ENCODE measurements around the gene P3H3.

Gene P3H3, protein sequence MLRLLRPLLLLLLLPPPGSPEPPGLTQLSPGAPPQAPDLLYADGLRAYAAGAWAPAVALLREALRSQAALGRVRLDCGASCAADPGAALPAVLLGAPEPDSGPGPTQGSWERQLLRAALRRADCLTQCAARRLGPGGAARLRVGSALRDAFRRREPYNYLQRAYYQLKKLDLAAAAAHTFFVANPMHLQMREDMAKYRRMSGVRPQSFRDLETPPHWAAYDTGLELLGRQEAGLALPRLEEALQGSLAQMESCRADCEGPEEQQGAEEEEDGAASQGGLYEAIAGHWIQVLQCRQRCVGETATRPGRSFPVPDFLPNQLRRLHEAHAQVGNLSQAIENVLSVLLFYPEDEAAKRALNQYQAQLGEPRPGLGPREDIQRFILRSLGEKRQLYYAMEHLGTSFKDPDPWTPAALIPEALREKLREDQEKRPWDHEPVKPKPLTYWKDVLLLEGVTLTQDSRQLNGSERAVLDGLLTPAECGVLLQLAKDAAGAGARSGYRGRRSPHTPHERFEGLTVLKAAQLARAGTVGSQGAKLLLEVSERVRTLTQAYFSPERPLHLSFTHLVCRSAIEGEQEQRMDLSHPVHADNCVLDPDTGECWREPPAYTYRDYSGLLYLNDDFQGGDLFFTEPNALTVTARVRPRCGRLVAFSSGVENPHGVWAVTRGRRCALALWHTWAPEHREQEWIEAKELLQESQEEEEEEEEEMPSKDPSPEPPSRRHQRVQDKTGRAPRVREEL

DNA sequence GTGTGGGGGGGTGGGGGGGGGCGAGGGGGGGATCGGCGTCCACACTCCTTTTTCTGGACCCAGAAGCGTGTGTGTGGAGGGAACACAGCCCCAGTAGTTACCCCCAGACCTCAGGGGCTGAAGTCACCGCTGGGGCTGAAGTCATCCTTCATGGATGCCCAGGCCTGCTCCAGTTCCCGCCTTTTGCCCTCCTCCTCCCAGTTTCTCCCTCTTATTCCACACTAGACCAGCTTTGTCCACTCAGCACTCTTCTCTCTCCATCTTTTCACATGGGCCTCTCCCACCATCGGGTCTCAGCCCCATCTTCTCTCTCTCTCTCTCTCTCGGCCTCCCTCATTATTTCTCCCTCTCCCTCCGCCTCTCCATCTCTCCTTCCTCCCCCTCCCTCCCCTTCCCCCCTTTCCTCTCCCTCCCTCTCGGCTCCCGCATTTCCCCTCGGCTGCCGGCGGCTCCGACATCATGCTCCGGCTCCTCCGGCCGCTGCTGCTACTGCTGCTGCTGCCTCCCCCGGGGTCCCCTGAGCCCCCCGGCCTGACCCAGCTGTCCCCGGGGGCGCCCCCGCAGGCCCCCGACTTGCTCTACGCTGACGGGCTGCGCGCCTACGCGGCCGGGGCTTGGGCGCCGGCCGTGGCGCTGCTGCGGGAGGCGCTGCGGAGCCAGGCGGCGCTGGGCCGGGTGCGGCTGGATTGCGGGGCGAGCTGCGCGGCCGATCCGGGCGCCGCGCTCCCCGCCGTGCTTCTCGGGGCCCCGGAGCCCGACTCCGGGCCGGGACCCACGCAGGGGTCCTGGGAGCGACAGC, at the start of gene P3H3:
Gene P3H3, plus strand, starts transcription at position 426 of the 799 bp plus-strand sequence. Its CDS starts 34 bp downstream, at position 460.
- no peak for DNase-seq (ENCODE audit: low spot score)

DNA sequence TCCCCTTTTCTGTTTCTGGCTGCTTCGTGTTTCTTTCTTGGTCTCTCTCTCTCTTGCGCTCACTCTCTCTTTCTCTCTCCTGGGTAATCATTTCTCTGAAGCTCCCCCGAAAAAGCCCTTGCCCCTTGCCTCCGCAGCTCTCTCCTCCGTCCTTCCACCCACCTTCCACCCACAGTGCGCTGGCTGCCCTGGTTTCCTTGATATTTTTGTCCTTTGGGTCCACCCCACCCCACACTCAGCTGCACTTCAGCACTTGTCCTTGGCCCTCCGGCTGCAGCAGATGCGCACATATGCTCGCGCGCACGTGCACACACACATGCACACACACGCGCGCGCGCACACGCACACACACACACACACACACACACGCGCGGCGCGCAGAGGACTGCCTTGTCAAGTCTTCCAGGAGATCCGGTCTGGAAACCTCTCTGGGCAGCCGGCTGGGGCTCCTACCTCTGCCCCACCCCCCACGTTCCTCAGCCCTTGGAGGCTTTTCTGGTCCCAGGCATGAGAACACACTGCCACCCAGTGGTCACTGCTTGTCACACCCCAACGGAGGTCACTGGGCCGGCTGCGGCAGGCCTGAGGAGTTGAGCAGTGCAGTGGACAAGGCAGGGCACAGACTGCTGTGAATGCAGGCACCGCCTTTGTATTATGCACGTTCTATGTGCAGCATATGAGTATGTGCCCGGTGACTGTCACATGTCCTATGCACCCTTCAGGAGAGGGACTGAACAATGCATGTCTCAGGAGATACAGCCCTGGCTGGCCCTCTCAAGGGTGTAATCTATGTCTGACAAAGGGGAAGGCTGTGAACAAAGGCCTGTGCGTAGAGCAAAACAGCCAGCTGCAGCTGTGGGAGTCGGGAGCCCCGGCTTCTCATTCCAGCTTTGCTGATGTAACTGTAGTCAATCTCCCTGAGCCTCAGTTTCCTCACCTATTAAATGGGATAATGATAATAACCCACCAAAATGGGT, 49.3 kb upstream of the P3H3 start:
- peak; percentile 89 for DNase-seq (ENCODE audit: low spot score)

DNA sequence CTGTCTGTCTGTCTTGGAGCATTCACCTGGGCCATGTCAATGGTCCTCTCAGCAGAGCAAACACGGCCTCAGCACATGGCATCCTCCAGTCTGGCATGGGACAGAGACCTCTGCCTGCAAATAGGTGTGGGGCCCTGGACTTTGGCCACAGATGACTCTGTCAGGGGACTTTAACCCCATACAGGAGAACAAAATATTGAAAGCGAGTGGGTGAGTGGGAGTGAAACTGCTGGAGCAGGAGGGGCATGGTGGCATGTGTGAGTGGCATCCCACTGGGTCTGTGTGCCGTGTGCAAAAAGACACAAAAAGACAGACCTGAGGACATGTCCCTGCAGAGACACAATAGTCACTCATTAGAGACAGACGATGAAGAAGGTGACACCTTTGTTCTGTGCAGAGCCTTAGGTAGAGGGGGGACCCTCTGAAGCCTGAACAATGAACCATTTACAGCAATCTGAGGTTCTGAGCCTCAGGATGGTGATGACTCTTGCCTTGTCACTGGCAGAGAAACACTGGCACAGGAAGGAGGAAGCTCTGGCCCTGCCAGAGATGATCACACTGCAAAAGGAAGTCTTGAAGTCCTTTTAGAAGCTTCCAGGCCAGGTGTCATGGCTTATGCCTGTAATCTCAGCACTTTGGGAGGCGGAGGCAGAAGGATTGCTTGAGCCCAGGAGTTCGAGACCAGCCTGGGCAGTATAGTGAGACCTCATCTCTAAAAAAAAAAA, 48.3 kb upstream of the P3H3 start:
- DNase-seq (ENCODE audit: low spot score) = no peak

DNA sequence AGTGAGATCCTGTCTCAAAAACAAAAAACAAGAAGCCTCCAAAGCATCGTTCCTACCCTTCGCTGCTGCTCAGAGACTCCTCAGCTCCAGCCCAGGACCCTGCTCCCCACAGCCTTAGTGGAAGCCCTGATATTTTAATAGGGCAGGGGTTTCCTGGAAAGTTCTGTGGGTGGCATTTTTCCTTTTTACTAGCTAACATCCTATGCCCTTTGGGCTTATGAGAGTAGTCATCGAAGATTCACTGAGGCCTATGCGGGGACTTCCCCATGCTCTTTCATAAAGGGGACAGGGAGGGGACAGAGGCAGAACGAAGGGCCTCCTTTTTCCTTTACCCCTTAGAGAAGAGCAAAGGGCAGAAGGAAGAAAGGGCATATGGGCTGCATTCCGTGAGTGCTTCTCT, 47.6 kb upstream of the P3H3 start:
- DNase-seq (ENCODE audit: low spot score) = no peak

DNA sequence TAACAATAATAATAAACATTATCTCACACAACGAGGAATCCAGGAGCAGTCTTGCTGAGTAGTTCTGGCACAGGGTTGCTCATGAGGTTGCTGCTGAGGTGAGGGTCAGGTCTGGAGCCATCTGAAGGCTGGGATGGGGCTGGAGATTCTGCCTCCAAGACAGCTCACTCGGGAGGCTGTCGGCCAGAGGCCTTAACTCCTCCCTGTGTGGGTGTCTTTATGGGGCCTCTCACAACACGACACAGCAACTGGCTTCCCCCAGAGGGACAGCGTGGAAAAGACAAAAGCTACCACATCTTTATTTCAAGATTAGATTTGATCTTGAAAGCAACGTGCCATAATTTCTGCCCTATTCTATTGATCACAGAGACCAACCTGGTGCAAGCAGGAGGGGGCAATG, 46.1 kb upstream of the P3H3 start:
- DNase-seq (ENCODE audit: low spot score) = no peak

DNA sequence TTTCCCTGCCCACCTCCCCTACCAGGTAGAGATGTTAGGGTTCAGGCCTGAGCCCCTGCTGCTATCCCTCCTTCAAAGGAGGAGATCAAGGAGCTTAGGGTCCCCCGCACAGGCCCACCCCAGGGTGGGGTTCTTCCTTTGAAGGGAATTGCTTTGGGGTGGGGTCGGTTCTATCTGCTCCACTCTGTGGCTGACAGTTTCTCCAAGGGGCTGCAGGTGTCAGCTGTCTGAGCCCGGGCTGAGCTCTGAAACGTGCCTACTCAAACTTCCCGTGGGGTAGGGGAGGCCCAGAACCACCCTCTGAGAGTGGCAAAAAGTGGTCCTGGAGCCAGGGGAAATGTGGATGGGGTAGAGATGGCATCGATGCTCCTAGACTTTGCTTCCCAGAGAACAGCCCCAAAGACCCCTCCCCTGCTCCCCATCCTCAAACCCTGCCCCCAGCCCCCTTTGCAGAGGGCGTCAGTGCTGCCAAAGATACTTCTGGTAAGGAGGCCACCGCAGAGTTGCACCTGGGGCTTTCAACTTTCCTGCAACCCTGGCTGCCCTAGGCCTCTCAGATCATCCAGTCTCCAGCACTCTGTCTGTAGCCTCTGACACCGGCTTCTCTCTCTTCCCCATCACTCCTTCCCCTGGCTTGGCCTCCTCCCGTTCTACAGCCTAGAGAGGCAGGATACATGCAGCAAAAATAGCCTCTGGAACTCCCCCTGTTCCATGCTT, 45.2 kb upstream of the P3H3 start:
- DNase-seq (ENCODE audit: low spot score) = no peak

DNA sequence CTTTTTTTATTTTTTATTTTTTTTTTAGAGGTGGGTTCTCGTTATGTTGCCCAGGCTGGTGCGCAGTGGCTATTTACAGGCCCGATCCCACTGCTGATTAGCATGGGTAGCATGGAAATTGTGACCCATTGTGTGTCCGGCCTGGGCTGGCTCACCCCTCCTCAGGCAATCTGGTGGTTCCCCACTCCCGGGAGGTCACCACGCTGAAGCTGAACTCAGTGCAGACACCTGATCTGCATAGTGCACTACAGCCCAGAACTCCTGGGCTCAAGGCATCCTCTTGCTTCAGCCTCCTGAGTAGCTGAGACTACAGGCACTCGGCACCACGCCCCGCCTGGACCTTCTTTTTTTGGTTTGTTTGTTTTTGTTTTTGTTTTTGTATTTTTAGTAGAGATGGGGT, 44.4 kb upstream of the P3H3 start:
- DNase-seq (ENCODE audit: low spot score) = no peak

DNA sequence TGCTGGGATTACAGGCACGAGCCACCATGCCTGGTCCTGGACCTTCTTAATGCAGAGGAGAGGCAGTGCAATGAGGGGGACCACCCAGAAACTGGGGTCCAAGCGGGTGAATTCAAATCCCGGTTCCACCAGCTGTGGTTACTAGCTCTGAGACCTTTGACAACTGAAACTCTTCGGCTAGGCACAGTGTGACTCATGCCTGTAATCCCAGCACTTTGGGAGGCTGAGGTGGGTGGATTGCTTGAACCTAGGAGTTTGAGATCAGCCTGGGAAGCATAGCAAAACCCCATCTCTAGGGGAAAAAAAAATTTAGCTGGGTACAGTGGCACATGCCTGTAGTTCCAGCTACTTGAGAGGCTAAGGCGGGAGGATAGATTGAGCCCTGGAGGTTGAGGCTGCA, 43.9 kb upstream of the P3H3 start:
- no peak for DNase-seq (ENCODE audit: low spot score)

DNA sequence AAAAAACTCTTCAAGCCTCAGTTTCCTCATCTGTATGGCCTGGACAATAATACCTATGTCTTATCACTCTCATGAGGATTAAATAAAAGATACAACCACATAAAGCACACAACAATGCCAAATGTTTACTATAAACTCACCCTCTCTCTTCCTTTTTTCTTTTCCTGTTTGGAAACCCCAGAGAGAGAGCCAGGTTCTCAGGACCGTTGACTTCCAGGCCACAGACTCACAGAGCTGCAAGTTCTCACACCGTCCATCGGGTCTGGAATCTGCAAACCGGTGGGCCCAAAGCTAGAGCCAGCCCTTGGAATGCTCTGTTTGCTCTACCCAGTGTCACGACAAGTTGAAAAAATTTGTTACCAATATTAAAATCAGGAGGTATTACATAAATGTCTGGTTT, 43.4 kb upstream of the P3H3 start:
- DNase-seq (ENCODE audit: low spot score) = no peak

DNA sequence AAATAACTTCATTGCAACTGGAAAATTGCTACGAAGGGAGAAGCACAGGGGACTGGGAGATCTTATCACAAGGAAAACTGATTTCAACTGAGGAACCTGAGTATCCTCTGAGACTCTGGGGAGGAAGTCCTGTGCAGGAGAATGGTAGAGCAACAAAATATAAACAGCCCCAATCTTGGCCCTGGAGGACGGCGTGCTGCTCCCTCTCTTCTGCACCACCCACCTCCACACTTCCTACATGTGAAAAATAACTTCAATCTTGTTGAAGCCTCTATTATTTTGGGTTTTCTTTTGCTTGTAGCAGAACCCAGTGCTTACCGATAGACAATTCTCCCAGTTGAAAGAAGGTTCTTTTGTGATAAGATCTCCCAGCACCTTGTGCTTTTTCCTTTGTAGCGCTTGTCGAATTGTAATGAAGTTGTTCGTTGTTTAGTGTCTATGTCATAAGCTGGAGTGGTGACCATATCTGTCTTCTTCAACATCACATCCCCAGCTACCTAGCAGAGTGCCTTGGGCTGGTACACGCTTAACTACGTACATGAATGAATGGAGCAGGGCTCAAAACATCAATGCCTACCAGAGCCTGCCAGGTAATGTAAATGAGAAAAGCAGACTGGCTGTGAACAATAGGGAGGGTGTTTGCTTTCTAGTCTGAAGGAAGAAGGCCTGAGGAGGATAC, 41.7 kb upstream of the P3H3 start:
- DNase-seq (ENCODE audit: low spot score) = no peak

DNA sequence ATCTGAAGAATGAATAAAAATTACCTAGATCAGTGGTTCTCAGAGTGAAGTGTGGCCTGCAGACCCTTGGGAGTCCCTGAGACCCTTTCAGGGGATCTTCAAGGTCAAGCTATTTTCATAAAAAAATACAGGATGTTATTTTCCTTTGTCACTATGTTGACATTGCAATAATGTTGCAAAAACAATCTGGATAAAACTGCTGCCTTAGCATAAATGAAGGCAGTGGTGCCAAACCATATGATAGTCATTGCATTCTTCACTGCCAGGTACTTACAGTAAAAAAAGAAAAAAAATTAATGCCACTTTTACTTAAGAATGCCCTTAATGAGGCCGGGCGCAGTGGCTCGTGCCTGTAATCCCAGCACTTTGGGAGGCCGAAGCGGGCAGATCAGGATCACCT, 40.9 kb upstream of the P3H3 start:
- no peak for DNase-seq (ENCODE audit: low spot score)

DNA sequence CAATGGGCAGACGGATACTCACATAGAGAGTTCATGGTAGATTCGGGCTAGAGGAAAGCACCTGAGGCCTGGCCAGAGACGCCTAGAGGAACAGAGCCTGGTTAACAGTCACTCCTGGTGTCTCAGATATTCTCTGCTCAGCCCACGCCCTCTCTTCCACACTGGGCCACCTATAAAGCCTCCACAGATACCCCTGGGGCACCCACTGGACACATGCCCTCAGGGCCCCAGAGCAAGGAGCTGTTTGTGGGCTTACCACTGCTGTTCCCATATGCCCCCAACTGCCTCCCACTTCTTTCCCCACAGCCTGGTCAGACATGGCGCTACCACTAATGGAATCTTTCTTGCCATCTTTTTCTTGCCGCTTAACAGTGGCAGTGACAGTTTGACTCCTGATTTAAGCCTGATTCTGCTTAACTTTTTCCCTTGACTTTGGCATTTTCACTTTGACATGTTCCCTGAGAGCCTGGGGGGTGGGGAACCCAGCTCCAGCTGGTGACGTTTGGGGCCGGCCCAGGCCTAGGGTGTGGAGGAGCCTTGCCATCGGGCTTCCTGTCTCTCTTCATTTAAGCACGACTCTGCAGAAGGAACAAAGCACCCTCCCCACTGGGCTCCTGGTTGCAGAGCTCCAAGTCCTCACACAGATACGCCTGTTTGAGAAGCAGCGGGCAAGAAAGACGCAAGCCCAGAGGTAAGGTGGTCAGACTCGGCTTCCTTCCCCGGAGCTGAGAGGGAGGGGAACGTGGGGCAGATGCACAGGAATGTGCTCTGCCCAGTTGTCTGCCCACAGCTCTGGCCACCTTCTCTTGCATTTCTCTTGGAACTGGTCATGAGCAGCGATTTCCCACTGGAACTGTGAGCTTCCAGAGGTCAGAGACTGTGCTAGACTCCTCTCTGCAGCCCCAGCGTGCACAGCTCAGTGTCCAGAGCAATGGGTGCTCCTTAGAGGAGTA, 39.0 kb upstream of the P3H3 start, which contains the start of gene CD4:
Gene CD4, plus strand, starts transcription at position 557 of the 953 bp plus-strand sequence. CDS start 10,611 bp downstream, outside the sequence.
- peak; percentile 68 for DNase-seq (ENCODE audit: low spot score)

DNA sequence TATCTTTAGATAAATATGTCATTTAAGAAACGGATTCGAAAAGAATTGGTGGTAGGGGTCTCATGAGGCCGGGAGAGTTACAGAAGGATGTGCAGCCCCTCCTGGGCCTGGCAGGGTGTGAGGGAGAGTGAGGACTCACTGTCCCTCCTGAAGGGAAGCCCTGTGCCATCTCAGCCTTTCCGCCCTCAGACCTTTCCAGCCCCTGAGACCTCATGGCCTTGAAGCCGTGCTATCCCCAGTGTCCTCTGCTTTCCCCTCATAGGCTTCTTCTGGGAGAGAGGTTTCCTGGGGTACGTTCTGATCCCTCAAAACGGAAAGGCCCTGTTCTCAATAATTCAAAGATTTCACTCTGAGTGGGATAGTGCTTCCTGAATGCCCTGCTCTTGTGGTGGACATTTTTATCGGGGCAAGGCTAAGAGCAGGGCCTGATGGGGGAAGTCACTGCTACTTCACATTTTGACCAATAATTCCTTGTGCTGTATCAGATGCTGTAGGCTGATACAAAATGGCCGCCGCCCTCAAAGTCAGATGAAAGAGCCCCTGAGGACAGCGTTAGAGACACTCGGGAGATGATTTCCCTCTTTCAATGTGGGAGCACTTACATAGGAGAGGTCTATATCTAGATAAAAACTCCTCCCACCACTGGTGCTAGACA, 37.6 kb upstream of the P3H3 start:
- peak; percentile 49 for DNase-seq (ENCODE audit: low spot score)

DNA sequence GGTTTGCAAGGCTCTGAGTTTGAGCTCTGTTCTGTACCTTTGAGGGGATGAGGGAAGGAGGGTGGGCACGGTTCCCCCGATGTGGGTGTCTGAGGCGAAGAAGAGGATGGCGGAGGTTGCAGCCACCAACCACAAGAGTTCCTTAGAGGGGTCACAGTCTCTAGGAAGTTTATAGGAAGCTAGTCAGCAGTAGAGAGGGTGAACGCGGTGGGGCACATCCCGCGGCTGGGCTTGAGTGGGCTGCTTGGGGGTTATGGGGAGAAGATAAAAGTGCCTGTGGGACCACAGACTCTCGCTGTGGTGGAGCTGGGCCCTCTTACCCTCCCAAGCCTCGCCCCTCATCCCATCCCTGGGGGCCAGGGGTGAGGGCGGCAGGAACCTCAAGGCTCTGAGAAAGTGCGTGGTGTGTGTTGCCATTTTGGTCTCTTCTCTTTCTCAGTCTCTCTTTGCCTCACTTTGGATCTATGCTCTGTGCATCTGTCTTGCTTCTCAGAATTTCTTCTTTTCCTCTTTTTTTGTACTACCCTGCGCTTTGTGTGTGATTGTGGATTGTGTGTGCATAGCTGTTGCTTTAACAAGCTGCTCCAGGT, 36.2 kb upstream of the P3H3 start:
- DNase-seq (ENCODE audit: low spot score) = no peak

DNA sequence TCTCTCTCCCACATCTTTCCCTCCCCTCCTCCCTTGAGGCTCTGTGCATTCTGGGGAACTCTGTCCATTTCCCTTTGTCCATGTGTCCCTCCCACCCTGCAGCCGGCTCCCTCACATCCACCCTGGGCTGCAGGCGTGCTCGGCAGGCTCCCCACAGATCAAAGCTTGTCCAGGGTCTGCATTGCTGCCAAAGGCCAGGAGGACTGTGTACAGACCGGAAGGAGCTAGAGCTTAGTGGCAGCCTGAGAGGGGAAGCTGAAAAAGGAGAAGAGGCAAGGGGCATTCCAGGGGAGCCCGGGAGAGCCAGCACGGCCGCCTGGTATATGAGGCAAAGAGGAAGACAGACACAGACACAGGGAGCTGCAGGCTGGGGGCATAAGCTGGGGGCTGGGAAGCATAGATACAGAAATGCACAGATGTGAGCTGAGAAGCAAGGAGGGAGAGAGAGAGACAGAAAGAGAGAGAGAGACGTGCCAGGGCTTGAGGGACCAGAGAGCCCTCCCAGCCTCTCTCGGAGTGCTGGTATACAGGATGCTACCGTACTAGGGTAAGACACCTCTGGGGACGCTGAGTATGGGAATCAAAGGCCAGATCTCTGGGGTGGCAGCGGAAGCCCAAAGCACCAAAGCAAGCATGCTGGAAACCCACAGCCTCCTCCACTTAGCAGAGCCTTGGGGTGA, 35.5 kb upstream of the P3H3 start:
- DNase-seq (ENCODE audit: low spot score) = peak; percentile 43

DNA sequence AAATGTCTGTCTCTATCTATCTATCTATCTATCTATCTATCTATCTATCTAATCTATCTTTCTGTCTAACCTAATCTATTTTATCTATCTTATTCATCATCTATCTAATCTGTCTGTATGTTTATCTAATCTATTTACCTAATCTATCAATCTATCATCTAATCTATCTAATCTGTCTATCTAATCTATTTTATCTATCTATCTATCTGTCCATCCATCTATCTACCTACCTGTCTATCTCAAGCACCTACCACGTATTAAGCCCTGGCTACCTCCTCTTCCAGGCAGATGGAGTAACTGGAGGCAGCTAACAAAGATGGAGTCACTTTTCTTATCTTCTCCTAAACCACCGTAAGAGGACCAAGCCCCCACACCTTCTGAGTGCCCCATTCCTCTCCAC, 33.1 kb upstream of the P3H3 start:
- no peak for DNase-seq (ENCODE audit: low spot score)

DNA sequence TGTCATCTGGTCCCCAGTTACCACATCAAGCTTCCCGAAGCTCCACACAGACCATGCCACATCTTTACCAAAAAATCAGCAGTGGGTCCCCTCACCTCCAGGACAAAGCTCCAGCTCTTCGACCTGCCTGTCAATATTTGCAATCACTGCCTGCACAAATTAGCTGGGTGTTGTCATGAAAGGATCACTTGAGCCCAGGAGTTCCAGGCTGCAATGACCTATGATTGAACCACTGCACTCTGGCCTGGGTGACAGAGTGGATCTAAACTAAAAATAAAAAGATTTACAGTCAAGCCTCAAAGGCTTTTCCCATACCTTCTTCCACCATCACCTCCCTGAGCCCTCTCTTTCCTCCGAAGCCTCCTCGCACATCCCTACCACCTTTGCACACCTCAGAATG, 31.6 kb upstream of the P3H3 start:
- DNase-seq (ENCODE audit: low spot score) = no peak

All from CD4-positive, alpha-beta T cell treated with Interleukin-2 at 100 ng/mL for 4 hours (primary cell).